GM10248 (cell line): ENCODE measurements around the gene KCTD1.
A peak's percentile ranks its signal among the peaks of the same experiment; 100 is the strongest.
"Not testable (repeated sequence)": the region's sequence is repeated elsewhere in the genome, so short reads cannot be mapped to it uniquely, and the experiment has no call there.

Source experiments
- CTCF ChIA-PET: fragments of 300-600 bp; sonication (Branson Sonifier 250); formaldehyde crosslinking; extraction: SDS; loops from one replicate; lab custom pipeline; 2021; ENCODE audit warnings: antibody characterized with exemption; lab: Yijun Ruan, JAX
- POLR2A ChIA-PET: fragments of 350-650 bp; sonication (Branson Sonifier 250); formaldehyde crosslinking; extraction: SDS; loops from one replicate; lab custom pipeline; 2020; ENCODE audit warnings: antibody characterized with exemption; lab: Yijun Ruan, JAX
- DNase-seq: peaks from one replicate; pipeline ENCODE4 v3.0.0; 2012; ENCODE audit errors: extremely low spot score
- CTCF ChIP-seq: IDR thresholded peaks from 2 replicates; pipeline ENCODE4 v1.5.1; 2012; ENCODE audit warnings: mild to moderate bottlenecking, low read depth; ENCODE audit errors: extremely low read depth, missing control alignments, control extremely low read depth

The KCTD1 gene

DNA sequence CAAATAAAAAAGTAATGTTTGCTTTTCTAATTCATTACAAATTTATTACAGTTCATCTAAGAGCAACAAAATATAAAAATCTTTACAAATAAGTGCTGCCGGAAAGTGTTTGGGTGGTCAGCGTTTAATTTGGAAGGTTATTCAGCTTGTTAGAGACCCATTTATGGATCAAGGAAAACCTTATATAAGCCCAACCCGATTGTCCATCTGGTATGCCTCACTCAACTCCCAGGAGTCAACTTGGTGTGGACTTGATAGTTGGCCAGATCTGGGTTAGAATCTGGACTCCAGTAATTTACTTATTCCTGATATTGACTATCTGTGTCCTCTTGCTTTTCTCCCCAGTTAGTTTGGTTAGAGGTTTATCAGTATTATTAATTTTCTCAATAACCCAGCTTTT is 106.2 kb downstream of the KCTD1 start:
- ChIA-PET CTCF (interaction anchor here (5.0 kb wide), 1 partner anchor 9 kb away, joined by 32 read pairs; no protein-coding TSS in a partner anchor), POLR2A (no interaction called here)
- no peak for TF ChIP-seq CTCF
- DNase-seq: no peak

DNA sequence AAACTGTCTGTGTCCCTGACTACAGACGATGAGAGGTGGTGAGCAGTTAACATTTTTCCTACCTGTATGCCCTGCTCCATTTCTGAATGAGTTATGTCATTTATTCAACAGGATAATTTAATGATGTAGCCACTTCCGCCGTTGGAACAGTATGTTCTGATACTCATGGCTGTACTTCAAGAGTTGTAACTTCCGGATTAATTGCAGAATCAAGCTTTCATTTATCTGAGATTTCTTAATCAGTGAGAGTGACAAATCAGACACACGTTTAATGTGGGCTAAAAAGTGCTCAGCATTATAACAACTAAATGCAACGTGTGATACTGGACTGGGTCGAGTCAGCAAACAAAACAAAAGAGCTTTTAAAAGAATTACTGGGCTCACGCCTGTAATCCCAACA is 107.7 kb downstream of the KCTD1 start:
- no peak for DNase-seq
- CTCF ChIA-PET: interaction anchor here (1.1 to 5.0 kb wide), 6 partner anchors 10 to 134 kb away, joined by 3 to 32 read pairs (median 4); no protein-coding TSS in a partner anchor
- no peak for TF ChIP-seq CTCF
- POLR2A ChIA-PET: no interaction called here

DNA sequence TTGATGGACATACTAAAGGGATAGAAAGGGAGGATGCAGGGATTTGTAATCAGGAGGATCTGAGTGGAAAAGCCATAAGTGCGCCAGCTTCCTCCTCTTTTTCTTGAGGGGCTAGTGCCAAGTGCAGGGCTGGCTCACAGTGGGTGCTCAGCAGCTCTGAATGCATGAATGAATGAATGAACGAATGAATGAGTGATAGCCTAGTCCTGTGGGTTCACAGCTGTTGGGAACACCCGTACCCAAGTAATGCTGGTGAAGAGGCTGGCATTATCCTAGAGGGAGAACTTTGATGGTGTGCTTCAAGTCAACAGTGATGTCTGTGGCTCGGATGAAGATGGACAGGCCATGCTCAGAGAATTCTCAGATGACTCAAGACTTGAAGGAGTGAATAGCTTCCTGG is 108.8 kb downstream of the KCTD1 start:
- ChIA-PET CTCF (interaction anchor here (0.8 to 5.0 kb wide), 8 partner anchors 11 to 56 kb away, joined by 3 to 32 read pairs (median 6); no protein-coding TSS in a partner anchor), POLR2A (no interaction called here)
- no peak for TF ChIP-seq CTCF
- DNase-seq: no peak

- no peak for TF ChIP-seq CTCF
- peak; percentile 61 for DNase-seq
- CTCF ChIA-PET: interaction anchor here (0.7 to 5.0 kb wide), 10 partner anchors 11 to 55 kb away, joined by 3 to 32 read pairs (median 6); no protein-coding TSS in a partner anchor
- POLR2A ChIA-PET: no interaction called here
Measured at GRCh38 chr18:26438980-26439379, 109.4 kb downstream of the KCTD1 start.

DNA sequence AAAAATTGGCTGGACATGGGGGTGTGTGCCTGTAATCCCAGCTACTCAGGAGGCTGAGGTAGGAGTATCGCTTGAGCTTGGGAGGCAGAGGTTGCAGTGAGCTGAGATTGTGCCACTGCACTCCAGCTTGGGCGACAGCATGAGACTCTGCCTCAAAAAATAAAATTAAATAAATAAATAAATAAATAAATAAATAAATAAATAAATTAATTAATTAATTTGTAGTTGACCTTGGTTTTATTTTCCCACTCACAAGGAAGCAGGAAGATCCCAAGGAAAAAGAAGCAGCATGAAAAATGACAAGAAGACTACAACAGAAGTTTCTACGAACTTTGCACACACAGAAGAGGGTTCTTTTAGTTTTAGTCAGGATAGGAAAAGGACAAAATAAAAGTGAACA is 110.7 kb downstream of the KCTD1 start:
- POLR2A ChIA-PET: not testable (repeated sequence)
- CTCF ChIA-PET: interaction anchor here (0.7 to 5.0 kb wide), 5 partner anchors 10 to 86 kb away, joined by 3 to 32 read pairs (median 5); no protein-coding TSS in a partner anchor

GRCh38 chr18:26436176-26437051 is 111.9 kb downstream of the KCTD1 start:
- ChIA-PET CTCF (interaction anchor here (1.1 to 1.6 kb wide), 3 partner anchors 14 to 52 kb away, joined by 3 read pairs; no protein-coding TSS in a partner anchor), POLR2A (no interaction called here)
- no peak for TF ChIP-seq CTCF
- DNase-seq: no peak

More for the DNA sequence above, 110.7 kb downstream of the KCTD1 start:
- not testable (repeated sequence) for DNase-seq
